ENCODE data around the gene CYP4A11. TPM values are rescaled to one million over a fixed set of nuclear protein-coding genes. Genes with fewer than 3 reads are reported as not detected.

CYP4A11 gene
- total RNA-seq, 4 donors from 2014 or later = 0.66 to 1.2 TPM; not detected in 2

DNA sequence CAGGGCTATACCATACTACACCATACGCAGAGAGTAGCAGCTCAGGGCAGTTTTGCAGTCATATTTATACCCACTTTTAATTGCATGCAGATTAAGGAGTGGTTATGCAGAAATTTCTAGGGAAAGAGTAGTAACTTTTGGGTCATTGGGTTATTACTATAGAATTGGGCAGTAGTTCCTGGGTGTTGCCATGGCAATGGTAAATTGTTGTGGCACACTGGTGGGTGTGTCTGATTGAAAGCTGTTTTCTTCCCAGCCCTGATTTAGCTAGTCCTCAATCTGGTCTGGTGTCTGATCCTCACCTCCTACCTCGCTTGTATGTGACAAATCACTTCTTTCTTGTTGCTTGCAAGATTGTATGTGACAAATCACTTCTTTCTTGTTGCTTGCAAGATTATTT lies 30.5 kb downstream of the CYP4A11 start:
- TF ChIP-seq, protein P1, sequence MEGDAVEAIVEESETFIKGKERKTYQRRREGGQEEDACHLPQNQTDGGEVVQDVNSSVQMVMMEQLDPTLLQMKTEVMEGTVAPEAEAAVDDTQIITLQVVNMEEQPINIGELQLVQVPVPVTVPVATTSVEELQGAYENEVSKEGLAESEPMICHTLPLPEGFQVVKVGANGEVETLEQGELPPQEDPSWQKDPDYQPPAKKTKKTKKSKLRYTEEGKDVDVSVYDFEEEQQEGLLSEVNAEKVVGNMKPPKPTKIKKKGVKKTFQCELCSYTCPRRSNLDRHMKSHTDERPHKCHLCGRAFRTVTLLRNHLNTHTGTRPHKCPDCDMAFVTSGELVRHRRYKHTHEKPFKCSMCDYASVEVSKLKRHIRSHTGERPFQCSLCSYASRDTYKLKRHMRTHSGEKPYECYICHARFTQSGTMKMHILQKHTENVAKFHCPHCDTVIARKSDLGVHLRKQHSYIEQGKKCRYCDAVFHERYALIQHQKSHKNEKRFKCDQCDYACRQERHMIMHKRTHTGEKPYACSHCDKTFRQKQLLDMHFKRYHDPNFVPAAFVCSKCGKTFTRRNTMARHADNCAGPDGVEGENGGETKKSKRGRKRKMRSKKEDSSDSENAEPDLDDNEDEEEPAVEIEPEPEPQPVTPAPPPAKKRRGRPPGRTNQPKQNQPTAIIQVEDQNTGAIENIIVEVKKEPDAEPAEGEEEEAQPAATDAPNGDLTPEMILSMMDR (IDR thresholded peaks at IDR 0.05; ENCODE audit: low read depth) = no peak

DNA sequence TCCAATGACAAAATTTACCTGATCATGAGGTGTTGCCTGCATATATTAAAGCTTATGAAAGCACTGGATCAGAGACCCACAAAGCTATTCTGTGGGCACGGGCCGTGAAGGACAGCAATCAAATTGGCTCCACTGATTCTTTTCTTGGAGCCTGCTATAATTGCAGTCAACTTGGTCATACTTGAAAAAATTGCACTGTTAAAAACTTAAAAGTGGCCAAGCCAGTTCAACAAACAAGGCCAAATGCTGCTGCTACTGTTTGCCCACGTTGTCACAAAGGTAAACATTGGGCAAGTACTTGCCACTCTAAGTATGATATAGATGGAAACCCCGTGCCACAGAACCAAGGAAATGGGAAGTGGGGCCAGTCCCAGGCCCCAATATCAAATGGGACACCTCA lies 37.8 kb downstream of the CYP4A11 start:
- TF ChIP-seq, protein P1 (IDR thresholded peaks at IDR 0.05; ENCODE audit: low read depth) = no peak

DNA sequence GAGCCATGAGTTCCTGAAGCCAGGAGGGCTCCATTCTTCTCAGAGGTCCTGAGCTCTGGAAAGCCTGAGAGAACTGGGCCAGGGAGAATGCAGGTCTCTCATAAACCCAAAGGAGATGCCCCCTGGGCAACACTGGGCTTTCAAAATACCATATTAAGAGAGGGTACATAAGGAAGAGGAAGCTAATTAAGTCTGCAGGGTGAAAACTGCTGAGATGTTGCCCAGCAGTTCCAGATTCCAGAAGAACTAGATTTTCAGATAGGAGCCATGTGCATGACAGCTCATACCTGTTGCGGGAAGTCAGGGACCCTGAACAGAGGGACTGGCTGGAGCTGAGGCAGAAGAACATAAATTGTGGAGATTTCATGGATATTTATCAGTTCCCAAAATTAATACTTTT lies 40.9 kb downstream of the CYP4A11 start:
- TF ChIP-seq, protein P1 (IDR thresholded peaks at IDR 0.05; ENCODE audit: low read depth) = no peak

Small RNA genes within 50 kb of the gene (small RNA-seq; reads per million reads assigned to genes)
- not detected for gene CYP4A26P

Other genes with a start within 250 kb of the CYP4A11 start
- 100 to 1,000 TPM in 2 of 4 donors, 10 to 100 TPM in 2; 91.4 to 137 (median 102) TPM for gene EFCAB14, start 222.4 kb downstream of the CYP4A11 start, total RNA-seq
- 100 to 1,000 TPM; 224 to 730 (median 336) TPM for gene CYP4B1, start 142.4 kb downstream of the CYP4A11 start, total RNA-seq
- 10 to 100 TPM; 22.3 to 59.0 (median 42.1) TPM for gene CYP4X1, start 82.2 kb upstream of the CYP4A11 start, total RNA-seq
- gene CYP4Z1, start 125.8 kb upstream of the CYP4A11 start, total RNA-seq = 10 to 100 TPM in 1 of 4 donors, 1 to 10 TPM in 3; 3.6 to 13.0 (median 6.7) TPM
- gene CYP4A22, start 196.0 kb upstream of the CYP4A11 start, total RNA-seq = 1 to 10 TPM in 3 of 4 donors, under 1 TPM in 1; 0.82 to 1.7 (median 1.1) TPM
- gene PDZK1IP1, start 248.6 kb upstream of the CYP4A11 start, total RNA-seq = 10 to 100 TPM in 1 of 4 donors, 1 to 10 TPM in 1, under 1 TPM in 1, not detected in 1; 0.85 to 11.3 (median 3.8) TPM